Left ventricle myocardium superior (tissue), 1 donor: ENCODE results near the gene OR51Q1. TPM values are rescaled to one million over a fixed set of nuclear protein-coding genes. Genes with fewer than 3 reads are reported as not detected.

ENCODE experiments used
- total RNA-seq: library from RNA; stranded (reverse); fragmentation: NEBNext Ultra II Directional; extraction: Animal tissue kit (Norgen Biotek cat#: 25700); gene quantifications from one replicate; pipeline ENCODE4 v1.2.1, GENCODE V29; 2021
- donor health status: DM: no; HTN: yes; CAD: no; lungs with severe emphysema.

OR51Q1 gene
- total RNA-seq, 1 donor from 2014 or later = not detected

Other genes starting within 250 kb of the OR51Q1 start
- gene OR51V1, start 221.4 kb upstream of the OR51Q1 start, total RNA-seq = not detected
- 61.2 TPM for gene HBB, start 195.0 kb upstream of the OR51Q1 start, total RNA-seq
- gene HBD, start 187.6 kb upstream of the OR51Q1 start, total RNA-seq = not detected
- gene HBG1, start 172.3 kb upstream of the OR51Q1 start, total RNA-seq = not detected
- not detected for gene HBG2, start 167.3 kb upstream of the OR51Q1 start, total RNA-seq
- gene HBE1, start 152.2 kb upstream of the OR51Q1 start, total RNA-seq = not detected
- not detected for gene OR51B4, start 120.2 kb upstream of the OR51Q1 start, total RNA-seq
- gene OR51B2, start 97.8 kb upstream of the OR51Q1 start, total RNA-seq = not detected
- gene OR51B5, start 78.6 kb upstream of the OR51Q1 start, total RNA-seq = not detected
- gene OR51B6, start 70.6 kb upstream of the OR51Q1 start, total RNA-seq = not detected
- not detected for gene OR51M1, start 38.3 kb upstream of the OR51Q1 start, total RNA-seq
- not detected for gene OR51I1, start 19.4 kb downstream of the OR51Q1 start, total RNA-seq
- gene OR51I2, start 27.2 kb downstream of the OR51Q1 start, total RNA-seq = not detected
- not detected for gene OR52D1, start 66.6 kb downstream of the OR51Q1 start, total RNA-seq
- gene UBQLN3, start 87.8 kb downstream of the OR51Q1 start, total RNA-seq = not detected
- gene UBQLNL, start 94.6 kb downstream of the OR51Q1 start, total RNA-seq = 0.17 TPM
- not detected for gene OR52H1, start 126.4 kb downstream of the OR51Q1 start, total RNA-seq
- gene OR52B6, start 158.8 kb downstream of the OR51Q1 start, total RNA-seq = not detected
- gene TRIM6, start 174.5 kb downstream of the OR51Q1 start, total RNA-seq = 1.5 TPM
- 1.6 TPM for gene TRIM34, start 202.9 kb downstream of the OR51Q1 start, total RNA-seq